ENCODE results near the gene GPAT2. TPM values are rescaled to one million over a fixed set of nuclear protein-coding genes. Genes with fewer than 3 reads are reported as not detected.

Gene GPAT2
- total and polyA plus RNA-seq, 2 of the 13 experiments (the other 11 are each of a cell fraction or from before 2014, with no cell fraction given): not detected

DNA sequence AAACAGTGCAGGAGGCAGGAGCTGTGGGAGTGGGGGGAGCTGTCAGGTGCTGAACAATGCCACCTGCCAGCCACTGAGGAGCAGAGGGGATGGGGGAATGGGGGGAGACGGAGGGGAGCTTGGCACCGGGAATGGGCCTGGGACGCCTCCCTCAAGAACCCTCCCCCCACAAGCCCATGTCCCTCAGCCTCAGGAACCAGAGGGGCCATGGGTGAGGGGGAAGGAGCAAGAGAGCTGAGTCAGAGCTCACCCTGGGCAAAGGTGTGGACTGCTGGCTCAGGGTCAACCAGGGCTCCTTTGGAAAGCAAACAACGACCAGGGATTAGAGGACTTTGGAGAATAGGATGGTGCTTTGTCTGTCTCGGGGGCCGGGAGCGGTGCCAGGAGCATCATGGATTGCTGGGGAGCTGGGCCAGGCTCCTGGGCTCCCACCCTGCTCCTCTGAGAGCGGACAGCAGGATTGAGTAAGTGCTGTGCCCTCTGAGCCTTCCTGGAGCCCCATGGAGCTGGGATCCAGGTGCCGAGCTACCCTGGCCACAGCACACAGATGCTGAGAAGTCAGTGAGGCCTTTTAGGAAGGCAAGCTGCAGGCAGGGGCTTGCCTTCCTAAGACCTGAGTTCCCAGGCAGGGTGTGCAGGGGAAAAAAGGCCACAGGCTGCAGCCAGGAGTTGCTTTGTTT, 33.3 kb upstream of the GPAT2 start (continued):
- TF ChIP-seq NR2C2 (CRISPR knock-in tag; IDR thresholded peaks at IDR 0.05; ENCODE audit: borderline replicate concordance): peak; percentile 50
- TF ChIP-seq TBX2 (CRISPR knock-in tag; IDR thresholded peaks at IDR 0.05; ENCODE audit: borderline replicate concordance): peak; percentile 88
- TF ChIP-seq ZNF564 (CRISPR knock-in tag; IDR thresholded peaks at IDR 0.05): 0 out of 2 replicates have a peak, but pooled peaks have one; percentile 20
- TF ChIP-seq, protein P1, sequence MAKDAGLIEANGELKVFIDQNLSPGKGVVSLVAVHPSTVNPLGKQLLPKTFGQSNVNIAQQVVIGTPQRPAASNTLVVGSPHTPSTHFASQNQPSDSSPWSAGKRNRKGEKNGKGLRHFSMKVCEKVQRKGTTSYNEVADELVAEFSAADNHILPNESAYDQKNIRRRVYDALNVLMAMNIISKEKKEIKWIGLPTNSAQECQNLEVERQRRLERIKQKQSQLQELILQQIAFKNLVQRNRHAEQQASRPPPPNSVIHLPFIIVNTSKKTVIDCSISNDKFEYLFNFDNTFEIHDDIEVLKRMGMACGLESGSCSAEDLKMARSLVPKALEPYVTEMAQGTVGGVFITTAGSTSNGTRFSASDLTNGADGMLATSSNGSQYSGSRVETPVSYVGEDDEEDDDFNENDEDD (CRISPR knock-in tag; IDR thresholded peaks at IDR 0.05; ENCODE audit: borderline replicate concordance): peak; percentile 39; the same call in 1 of the 2 replicates
- TF ChIP-seq CHD4 (IDR thresholded peaks at IDR 0.05; ENCODE audit: borderline replicate concordance, low read length): peak; percentile 34; the same call in 1 of the 2 replicates
- TF ChIP-seq EP300 (IDR thresholded peaks at IDR 0.05; ENCODE audit: low read depth in 2 of 2, low read length in 2 of 2): peak; percentile 79 to 88; a peak in 2 of 4 replicates
- TF ChIP-seq EP300 (CRISPR knock-in tag; IDR thresholded peaks at IDR 0.05; ENCODE audit: borderline replicate concordance): peak; percentile 82; the same call in 1 of the 2 replicates
- TF ChIP-seq HDAC1 (CRISPR knock-in tag; IDR thresholded peaks at IDR 0.05): peak; percentile 80
- peak; percentile 43; the same call in 1 of the 2 replicates for TF ChIP-seq ELF3 (CRISPR knock-in tag; IDR thresholded peaks at IDR 0.05)
- peak; percentile 55; the same call in 1 of the 2 replicates for TF ChIP-seq NFE2L2 (IDR thresholded peaks at IDR 0.05; ENCODE audit: low read length)
- TF ChIP-seq NR2F6 (IDR thresholded peaks at IDR 0.05): peak; percentile 82
- peak; percentile 92 for TF ChIP-seq NR2F6 (CRISPR knock-in tag; IDR thresholded peaks at IDR 0.05)
- TF ChIP-seq, protein P2, sequence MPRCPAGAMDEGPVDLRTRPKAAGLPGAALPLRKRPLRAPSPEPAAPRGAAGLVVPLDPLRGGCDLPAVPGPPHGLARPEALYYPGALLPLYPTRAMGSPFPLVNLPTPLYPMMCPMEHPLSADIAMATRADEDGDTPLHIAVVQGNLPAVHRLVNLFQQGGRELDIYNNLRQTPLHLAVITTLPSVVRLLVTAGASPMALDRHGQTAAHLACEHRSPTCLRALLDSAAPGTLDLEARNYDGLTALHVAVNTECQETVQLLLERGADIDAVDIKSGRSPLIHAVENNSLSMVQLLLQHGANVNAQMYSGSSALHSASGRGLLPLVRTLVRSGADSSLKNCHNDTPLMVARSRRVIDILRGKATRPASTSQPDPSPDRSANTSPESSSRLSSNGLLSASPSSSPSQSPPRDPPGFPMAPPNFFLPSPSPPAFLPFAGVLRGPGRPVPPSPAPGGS (CRISPR knock-in tag; IDR thresholded peaks at IDR 0.05): 0 out of 2 replicates have a peak, but pooled peaks have one; percentile 48
- peak; percentile 30 for TF ChIP-seq XRCC5 (optimal IDR thresholded peaks at IDR 0.05; ENCODE audit: low read length)
- TF ChIP-seq, protein P3, sequence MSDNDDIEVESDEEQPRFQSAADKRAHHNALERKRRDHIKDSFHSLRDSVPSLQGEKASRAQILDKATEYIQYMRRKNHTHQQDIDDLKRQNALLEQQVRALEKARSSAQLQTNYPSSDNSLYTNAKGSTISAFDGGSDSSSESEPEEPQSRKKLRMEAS (IDR thresholded peaks at IDR 0.05): peak; percentile 48; the same call in 1 of the 2 replicates
- TF ChIP-seq, protein P4, sequence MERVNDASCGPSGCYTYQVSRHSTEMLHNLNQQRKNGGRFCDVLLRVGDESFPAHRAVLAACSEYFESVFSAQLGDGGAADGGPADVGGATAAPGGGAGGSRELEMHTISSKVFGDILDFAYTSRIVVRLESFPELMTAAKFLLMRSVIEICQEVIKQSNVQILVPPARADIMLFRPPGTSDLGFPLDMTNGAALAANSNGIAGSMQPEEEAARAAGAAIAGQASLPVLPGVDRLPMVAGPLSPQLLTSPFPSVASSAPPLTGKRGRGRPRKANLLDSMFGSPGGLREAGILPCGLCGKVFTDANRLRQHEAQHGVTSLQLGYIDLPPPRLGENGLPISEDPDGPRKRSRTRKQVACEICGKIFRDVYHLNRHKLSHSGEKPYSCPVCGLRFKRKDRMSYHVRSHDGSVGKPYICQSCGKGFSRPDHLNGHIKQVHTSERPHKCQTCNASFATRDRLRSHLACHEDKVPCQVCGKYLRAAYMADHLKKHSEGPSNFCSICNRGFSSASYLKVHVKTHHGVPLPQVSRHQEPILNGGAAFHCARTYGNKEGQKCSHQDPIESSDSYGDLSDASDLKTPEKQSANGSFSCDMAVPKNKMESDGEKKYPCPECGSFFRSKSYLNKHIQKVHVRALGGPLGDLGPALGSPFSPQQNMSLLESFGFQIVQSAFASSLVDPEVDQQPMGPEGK (CRISPR knock-in tag; IDR thresholded peaks at IDR 0.05): peak; percentile 96
- 0 out of 2 replicates have a peak, but pooled peaks have one; percentile 64 for TF ChIP-seq TSC22D2 (CRISPR knock-in tag; IDR thresholded peaks at IDR 0.05; ENCODE audit: borderline replicate concordance)
- TF ChIP-seq, protein P5, sequence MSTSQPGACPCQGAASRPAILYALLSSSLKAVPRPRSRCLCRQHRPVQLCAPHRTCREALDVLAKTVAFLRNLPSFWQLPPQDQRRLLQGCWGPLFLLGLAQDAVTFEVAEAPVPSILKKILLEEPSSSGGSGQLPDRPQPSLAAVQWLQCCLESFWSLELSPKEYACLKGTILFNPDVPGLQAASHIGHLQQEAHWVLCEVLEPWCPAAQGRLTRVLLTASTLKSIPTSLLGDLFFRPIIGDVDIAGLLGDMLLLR (CRISPR knock-in tag; IDR thresholded peaks at IDR 0.05): 0 out of 2 replicates have a peak, but pooled peaks have one; percentile 23
- 0 out of 2 replicates have a peak, but pooled peaks have one; percentile 36 for TF ChIP-seq MTF2 (CRISPR knock-in tag; IDR thresholded peaks at IDR 0.05; ENCODE audit: borderline replicate concordance)
- peak; percentile 59 for TF ChIP-seq SAP130 (CRISPR knock-in tag; IDR thresholded peaks at IDR 0.05; ENCODE audit: low read depth)
- TF ChIP-seq MTA1 (CRISPR knock-in tag; IDR thresholded peaks at IDR 0.05; ENCODE audit: borderline replicate concordance): peak; percentile 88; the same call in 1 of the 2 replicates
- TF ChIP-seq, protein P6, sequence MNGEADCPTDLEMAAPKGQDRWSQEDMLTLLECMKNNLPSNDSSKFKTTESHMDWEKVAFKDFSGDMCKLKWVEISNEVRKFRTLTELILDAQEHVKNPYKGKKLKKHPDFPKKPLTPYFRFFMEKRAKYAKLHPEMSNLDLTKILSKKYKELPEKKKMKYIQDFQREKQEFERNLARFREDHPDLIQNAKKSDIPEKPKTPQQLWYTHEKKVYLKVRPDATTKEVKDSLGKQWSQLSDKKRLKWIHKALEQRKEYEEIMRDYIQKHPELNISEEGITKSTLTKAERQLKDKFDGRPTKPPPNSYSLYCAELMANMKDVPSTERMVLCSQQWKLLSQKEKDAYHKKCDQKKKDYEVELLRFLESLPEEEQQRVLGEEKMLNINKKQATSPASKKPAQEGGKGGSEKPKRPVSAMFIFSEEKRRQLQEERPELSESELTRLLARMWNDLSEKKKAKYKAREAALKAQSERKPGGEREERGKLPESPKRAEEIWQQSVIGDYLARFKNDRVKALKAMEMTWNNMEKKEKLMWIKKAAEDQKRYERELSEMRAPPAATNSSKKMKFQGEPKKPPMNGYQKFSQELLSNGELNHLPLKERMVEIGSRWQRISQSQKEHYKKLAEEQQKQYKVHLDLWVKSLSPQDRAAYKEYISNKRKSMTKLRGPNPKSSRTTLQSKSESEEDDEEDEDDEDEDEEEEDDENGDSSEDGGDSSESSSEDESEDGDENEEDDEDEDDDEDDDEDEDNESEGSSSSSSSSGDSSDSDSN (CRISPR knock-in tag; IDR thresholded peaks at IDR 0.05): peak; percentile 88

Data from HepG2 (cell line).